NB4 (cell line): ENCODE data around the gene RAET1L.

Experiments
- CTCF ChIP-seq: IDR thresholded peaks from one replicate; pipeline ENCODE4 v1.5.1; 2012; ENCODE audit warnings: low read depth, low read length
- MAX ChIP-seq: IDR thresholded peaks from 2 replicates; pipeline ENCODE4 v1.6.1; 2011; ENCODE audit warnings: low read depth, low read length
- MYC ChIP-seq: IDR thresholded peaks from 2 replicates; pipeline ENCODE4 v1.6.1; 2011; ENCODE audit warnings: low read depth, low read length
- POLR2A ChIP-seq: IDR thresholded peaks from 2 replicates; pipeline ENCODE4 v1.6.1; 2011; ENCODE audit warnings: mild to moderate bottlenecking; ENCODE audit not compliant: insufficient read length; ENCODE audit errors: extremely low read depth

- TF ChIP-seq CTCF: peak; percentile 48
- TF ChIP-seq POLR2A: no peak
- TF ChIP-seq MAX: no peak
- TF ChIP-seq MYC: no peak
Measured at GRCh38 chr6:150016324-150017185, 8.8 kb downstream of the RAET1L start.
